ENCODE data around the gene CHSY1. TPM values are rescaled to one million over a fixed set of nuclear protein-coding genes. Genes with fewer than 3 reads are reported as not detected.

Gene CHSY1
- total and polyA plus RNA-seq, 2 of the 13 experiments (the other 11 are each of a cell fraction or from before 2014, with no cell fraction given), result 13.3 to 13.7 TPM

DNA sequence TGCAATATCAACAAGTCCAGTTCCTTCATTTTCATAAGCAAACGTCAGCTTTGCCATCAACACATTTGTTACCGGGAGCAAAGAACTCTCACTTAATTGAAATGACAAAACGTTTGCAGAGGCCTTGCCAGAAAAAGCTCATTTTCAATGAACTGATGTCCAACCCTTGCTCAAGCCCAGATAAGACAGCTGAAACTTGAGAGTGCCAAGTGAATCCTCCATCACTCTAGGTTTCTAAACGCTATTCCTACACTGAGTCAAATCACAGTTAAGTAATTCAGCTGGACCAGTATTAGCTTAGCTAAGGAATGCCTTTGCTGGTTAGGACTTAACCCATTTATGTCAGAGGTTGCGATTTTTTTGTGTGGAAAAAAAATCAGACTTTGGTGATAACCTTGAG is 11.5 kb downstream of the CHSY1 start:
- ATAC-seq (no peak), DNase-seq (ENCODE audit: low spot score) (no peak), FAIRE-seq (no peak)
- Histone ChIP-seq H3K4me3 (replicated peaks in 1 of 3; ENCODE audit: insufficient read depth in 1 of 3, low read depth in 2 of 3, low read length in 3 of 3) (no peak overlapping the region), H3K9ac (ENCODE audit: insufficient read depth, low read depth, low read length) (no peak overlapping the region), H2AFZ (ENCODE audit: low read length) (no peak overlapping the region), H4K20me1 (ENCODE audit: insufficient read depth, low read length) (peaks cover 31% of the 10 kb centered on the region), H3K27me3 (ENCODE audit: control insufficient read depth in 1 of 2, insufficient read depth in 2 of 2, low read length in 2 of 2) (no peaks in the 10 kb centered on the region), H3K27ac (ENCODE audit: extremely low read length, insufficient read depth, low read length) (no peak overlapping the region), H3K36me3 (replicated peaks in 1 of 2; ENCODE audit: control insufficient read depth in 1 of 2, insufficient read depth in 2 of 2, low read length in 2 of 2) (peaks cover 0 to 11% of the 10 kb centered on the region in 2 experiments; a peak in 2 of 5 replicates), H3K4me2 (ENCODE audit: low read depth, low read length) (no peak overlapping the region), H3K9me3 (ENCODE audit: low read length) (no peaks in the 10 kb centered on the region), H3K79me2 (ENCODE audit: insufficient read depth, low read length) (peaks cover 86% of the 10 kb centered on the region), H3K4me1 (ENCODE audit: insufficient read depth, low read length) (peaks cover 61% of the 10 kb centered on the region)
- intact Hi-C loops (cut with micrococcal nuclease; ENCODE audit: unreplicated experiment) (no loop called here), in situ Hi-C loops (cut with HindIII; ENCODE audit: extremely low pct_ligation_motif_present, low pct_unique_long_range_greater_than_20kb) (no loop called here)
- POLR2A ChIA-PET, result no interaction called here
- CTCF ChIA-PET (ENCODE audit: low intra/inter-chr PET ratio, low total read pairs), result no interaction called here
- no peak for TF ChIP-seq POGZ (CRISPR knock-in tag; IDR thresholded peaks at IDR 0.05)
- TF ChIP-seq DMAP1 (CRISPR knock-in tag; IDR thresholded peaks at IDR 0.05), result no peak
- TF ChIP-seq FOXO1 (CRISPR knock-in tag; IDR thresholded peaks at IDR 0.05), result no peak
- TF ChIP-seq, protein P1, sequence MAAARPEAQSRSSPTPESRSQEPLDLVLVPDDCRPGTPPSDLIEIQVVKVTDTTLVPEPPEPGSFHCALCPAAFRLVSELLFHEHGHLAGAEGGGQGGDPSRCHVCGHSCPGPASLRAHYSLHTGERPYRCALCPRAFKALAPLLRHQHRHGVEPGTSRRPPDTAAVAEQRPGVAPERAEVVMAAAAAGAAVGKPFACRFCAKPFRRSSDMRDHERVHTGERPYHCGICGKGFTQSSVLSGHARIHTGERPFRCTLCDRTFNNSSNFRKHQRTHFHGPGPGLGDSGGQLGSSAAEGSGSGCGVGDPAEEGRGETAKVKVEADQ (CRISPR knock-in tag; IDR thresholded peaks at IDR 0.05; ENCODE audit: borderline replicate concordance), result no peak
- no peak for TF ChIP-seq ZNF773 (CRISPR knock-in tag; IDR thresholded peaks at IDR 0.05; ENCODE audit: borderline replicate concordance)
- WGBS (ENCODE audit: low lambda C conversion rate), result 90% methylated on average over 5 of the region's 5 CpGs
- BruUV-seq (replicated peaks), result no TSS peak

DNA sequence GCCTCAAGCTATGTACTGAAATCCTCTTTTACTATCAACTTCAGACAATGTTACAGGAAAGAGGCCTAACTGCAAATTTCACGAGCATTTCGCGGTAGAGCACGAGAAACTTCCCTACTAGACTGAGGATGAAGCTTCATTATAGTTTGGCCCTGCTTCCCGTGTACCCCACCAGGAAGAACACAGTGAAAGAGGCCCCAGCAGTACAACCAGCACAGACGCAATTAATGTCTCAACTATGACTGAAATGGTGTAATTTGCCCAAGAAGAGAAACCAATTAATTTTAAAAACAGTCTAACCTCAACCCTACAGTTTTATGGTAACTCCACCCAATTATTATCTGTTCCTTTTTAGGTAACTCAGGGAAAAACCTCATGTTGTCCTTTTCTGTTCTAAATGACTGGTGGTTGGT is 12.1 kb downstream of the CHSY1 start:
- Histone ChIP-seq H2AFZ (ENCODE audit: low read length) (no peak overlapping the region), H3K9me3 (ENCODE audit: low read length) (no peaks in the 10 kb centered on the region), H3K4me3 (replicated peaks in 1 of 3; ENCODE audit: insufficient read depth in 1 of 3, low read depth in 2 of 3, low read length in 3 of 3) (no peak overlapping the region), H3K4me1 (ENCODE audit: insufficient read depth, low read length) (peaks cover 55% of the 10 kb centered on the region), H3K9ac (ENCODE audit: insufficient read depth, low read depth, low read length) (no peak overlapping the region), H3K36me3 (replicated peaks in 1 of 2; ENCODE audit: control insufficient read depth in 1 of 2, insufficient read depth in 2 of 2, low read length in 2 of 2) (peaks cover 3 to 18% of the 10 kb centered on the region in 2 experiments; a peak in 4 of 5 replicates), H4K20me1 (ENCODE audit: insufficient read depth, low read length) (peaks cover 28% of the 10 kb centered on the region), H3K27ac (ENCODE audit: extremely low read length, insufficient read depth, low read length) (no peak overlapping the region), H3K79me2 (ENCODE audit: insufficient read depth, low read length) (peaks cover 80% of the 10 kb centered on the region), H3K27me3 (ENCODE audit: control insufficient read depth in 1 of 2, insufficient read depth in 2 of 2, low read length in 2 of 2) (no peaks in the 10 kb centered on the region), H3K4me2 (ENCODE audit: low read depth, low read length) (no peak overlapping the region)
- BruUV-seq (replicated peaks), result no TSS peak
- intact Hi-C loops (cut with micrococcal nuclease; ENCODE audit: unreplicated experiment) (no loop called here), in situ Hi-C loops (cut with HindIII; ENCODE audit: extremely low pct_ligation_motif_present, low pct_unique_long_range_greater_than_20kb) (no loop called here)
- TF ChIP-seq NCOA5 (CRISPR knock-in tag; IDR thresholded peaks at IDR 0.05) (no peak), ZNF773 (CRISPR knock-in tag; IDR thresholded peaks at IDR 0.05; ENCODE audit: borderline replicate concordance) (no peak)
- TF ChIP-seq, protein P2, sequence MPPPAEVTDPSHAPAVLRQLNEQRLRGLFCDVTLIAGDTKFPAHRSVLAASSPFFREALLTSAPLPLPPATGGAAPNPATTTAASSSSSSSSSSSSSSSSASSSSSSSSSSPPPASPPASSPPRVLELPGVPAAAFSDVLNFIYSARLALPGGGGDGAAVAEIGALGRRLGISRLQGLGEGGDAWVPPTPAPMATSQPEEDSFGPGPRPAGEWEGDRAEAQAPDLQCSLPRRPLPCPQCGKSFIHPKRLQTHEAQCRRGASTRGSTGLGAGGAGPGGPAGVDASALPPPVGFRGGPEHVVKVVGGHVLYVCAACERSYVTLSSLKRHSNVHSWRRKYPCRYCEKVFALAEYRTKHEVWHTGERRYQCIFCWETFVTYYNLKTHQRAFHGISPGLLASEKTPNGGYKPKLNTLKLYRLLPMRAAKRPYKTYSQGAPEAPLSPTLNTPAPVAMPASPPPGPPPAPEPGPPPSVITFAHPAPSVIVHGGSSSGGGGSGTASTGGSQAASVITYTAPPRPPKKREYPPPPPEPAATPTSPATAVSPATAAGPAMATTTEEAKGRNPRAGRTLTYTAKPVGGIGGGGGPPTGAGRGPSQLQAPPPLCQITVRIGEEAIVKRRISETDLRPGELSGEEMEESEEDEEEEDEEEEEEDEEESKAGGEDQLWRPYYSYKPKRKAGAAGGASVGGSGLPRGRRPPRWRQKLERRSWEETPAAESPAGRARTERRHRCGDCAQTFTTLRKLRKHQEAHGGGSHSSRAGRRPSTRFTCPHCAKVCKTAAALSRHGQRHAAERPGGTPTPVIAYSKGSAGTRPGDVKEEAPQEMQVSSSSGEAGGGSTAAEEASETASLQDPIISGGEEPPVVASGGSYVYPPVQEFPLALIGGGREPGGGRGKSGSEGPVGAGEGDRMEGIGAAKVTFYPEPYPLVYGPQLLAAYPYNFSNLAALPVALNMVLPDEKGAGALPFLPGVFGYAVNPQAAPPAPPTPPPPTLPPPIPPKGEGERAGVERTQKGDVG (CRISPR knock-in tag; IDR thresholded peaks at IDR 0.05; ENCODE audit: borderline replicate concordance), result no peak
- DNase-seq (ENCODE audit: low spot score) (no peak), ATAC-seq (no peak), FAIRE-seq (no peak)
- ChIA-PET POLR2A (no interaction called here), CTCF (ENCODE audit: low intra/inter-chr PET ratio, low total read pairs) (no interaction called here)
- 96% methylated on average over 6 of the region's 6 CpGs for WGBS (ENCODE audit: low lambda C conversion rate)

All from HepG2 (cell line).